Measurements from ENCODE around the gene C9orf43. TPM values are rescaled to one million over a fixed set of nuclear protein-coding genes. Genes with fewer than 3 reads are reported as not detected.

Gene C9orf43
- total RNA-seq, 4 donors from 2014 or later = 0.59 to 1.3 TPM; not detected in 2

DNA sequence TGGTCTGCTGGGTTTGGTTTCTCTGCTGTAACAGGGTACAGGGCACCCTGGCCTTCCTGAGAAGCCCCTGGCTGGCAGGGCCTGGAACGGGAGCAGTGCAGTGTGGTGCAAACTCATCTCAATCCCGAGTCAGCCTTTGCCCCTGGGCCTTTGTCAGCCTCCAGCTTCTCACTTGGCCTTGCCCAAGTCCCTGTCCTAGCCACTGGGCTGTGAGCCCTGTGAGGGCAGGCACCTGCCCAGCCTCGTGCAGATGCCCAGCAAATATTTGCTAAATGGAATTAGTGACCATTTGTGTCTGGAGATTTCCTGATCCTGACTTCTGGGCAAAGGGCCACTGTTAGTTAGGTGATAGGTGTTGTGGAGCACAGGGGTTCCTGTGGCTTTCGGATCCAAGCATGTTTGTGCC is 66.0 kb downstream of the C9orf43 start:
- H3K9me3 ChIP-seq = no peaks in the 10 kb centered on the region
- H3K4me3 ChIP-seq = no peak overlapping the region
- no peaks in the 10 kb centered on the region for H3K27me3 ChIP-seq
- H3K27ac ChIP-seq = no peak overlapping the region
- 78 to 100% methylated on average over 3 to 4 of the region's 4 CpGs for WGBS, 2 donors
- no peaks in the 10 kb centered on the region for H3K4me1 ChIP-seq
- no peaks in the 10 kb centered on the region for H3K36me3 ChIP-seq
- no peak for DNase-seq (ENCODE audit: low spot score in 2 of 2)
- TF ChIP-seq POLR2A (IDR thresholded peaks at IDR 0.05) (no peak), EP300 (IDR thresholded peaks at IDR 0.05) (no peak)

DNA sequence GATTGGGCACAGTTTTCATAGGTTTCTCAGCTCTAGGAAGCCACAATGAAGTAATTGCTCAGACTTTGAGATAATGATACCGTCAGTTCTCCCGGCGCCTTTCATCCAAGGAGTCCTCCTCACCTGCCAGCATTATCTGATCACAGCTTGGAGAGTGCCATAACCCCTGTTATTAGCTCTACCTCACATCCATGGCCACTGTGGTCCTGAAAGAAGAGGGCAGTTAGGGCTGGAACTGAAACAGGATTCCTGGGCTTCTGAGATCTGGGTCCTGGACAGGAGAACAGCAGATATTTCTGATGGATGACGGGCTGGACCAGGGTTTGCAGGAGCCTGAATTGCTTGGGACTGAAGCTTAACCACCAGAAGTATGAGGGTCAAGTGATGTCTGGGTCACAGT is 66.5 kb downstream of the C9orf43 start:
- no peaks in the 10 kb centered on the region for H3K9me3 ChIP-seq
- no peaks in the 10 kb centered on the region for H3K27me3 ChIP-seq
- no peak overlapping the region for H3K4me3 ChIP-seq
- TF ChIP-seq EP300 (IDR thresholded peaks at IDR 0.05) = no peak
- TF ChIP-seq, protein P1, sequence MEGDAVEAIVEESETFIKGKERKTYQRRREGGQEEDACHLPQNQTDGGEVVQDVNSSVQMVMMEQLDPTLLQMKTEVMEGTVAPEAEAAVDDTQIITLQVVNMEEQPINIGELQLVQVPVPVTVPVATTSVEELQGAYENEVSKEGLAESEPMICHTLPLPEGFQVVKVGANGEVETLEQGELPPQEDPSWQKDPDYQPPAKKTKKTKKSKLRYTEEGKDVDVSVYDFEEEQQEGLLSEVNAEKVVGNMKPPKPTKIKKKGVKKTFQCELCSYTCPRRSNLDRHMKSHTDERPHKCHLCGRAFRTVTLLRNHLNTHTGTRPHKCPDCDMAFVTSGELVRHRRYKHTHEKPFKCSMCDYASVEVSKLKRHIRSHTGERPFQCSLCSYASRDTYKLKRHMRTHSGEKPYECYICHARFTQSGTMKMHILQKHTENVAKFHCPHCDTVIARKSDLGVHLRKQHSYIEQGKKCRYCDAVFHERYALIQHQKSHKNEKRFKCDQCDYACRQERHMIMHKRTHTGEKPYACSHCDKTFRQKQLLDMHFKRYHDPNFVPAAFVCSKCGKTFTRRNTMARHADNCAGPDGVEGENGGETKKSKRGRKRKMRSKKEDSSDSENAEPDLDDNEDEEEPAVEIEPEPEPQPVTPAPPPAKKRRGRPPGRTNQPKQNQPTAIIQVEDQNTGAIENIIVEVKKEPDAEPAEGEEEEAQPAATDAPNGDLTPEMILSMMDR (IDR thresholded peaks at IDR 0.05) = no peak
- no peak for TF ChIP-seq POLR2A (IDR thresholded peaks at IDR 0.05)
- H3K27ac ChIP-seq = no peak overlapping the region
- H3K36me3 ChIP-seq = no peaks in the 10 kb centered on the region
- DNase-seq (ENCODE audit: low spot score in 2 of 2) = no peak
- 90 to 98% methylated on average over 4 of the region's 4 CpGs for WGBS, 2 donors
- no peaks in the 10 kb centered on the region for H3K4me1 ChIP-seq

DNA sequence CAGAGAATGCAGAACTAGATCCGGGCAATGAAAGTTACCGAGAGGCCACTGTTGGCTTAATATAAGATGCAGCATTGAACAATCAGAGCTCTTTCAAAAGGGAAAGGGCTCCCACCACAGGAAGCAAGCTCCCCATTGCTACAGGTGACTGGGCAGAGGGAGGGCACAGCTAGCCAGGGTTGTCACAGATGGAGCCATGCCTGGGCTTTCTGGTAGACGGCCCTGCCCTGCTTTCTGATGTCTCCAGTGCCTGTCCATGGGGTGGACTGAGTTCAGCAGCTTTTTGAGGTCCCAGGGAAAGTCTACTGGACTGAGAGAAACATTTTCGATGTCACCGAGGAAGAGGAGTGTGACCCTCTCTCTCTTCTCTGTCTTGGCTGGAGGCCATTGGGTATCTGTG is 67.1 kb downstream of the C9orf43 start:
- WGBS, 2 donors = 86 to 88% methylated on average over 5 of the region's 5 CpGs
- H3K4me3 ChIP-seq = no peak overlapping the region
- no peaks in the 10 kb centered on the region for H3K27me3 ChIP-seq
- DNase-seq (ENCODE audit: low spot score in 2 of 2) = no peak
- no peaks in the 10 kb centered on the region for H3K36me3 ChIP-seq
- H3K4me1 ChIP-seq = no peaks in the 10 kb centered on the region
- TF ChIP-seq POLR2A (IDR thresholded peaks at IDR 0.05) = no peak
- TF ChIP-seq EP300 (IDR thresholded peaks at IDR 0.05) = no peak
- TF ChIP-seq, protein P1 (IDR thresholded peaks at IDR 0.05) = no peak
- H3K27ac ChIP-seq = no peak overlapping the region
- no peaks in the 10 kb centered on the region for H3K9me3 ChIP-seq

DNA sequence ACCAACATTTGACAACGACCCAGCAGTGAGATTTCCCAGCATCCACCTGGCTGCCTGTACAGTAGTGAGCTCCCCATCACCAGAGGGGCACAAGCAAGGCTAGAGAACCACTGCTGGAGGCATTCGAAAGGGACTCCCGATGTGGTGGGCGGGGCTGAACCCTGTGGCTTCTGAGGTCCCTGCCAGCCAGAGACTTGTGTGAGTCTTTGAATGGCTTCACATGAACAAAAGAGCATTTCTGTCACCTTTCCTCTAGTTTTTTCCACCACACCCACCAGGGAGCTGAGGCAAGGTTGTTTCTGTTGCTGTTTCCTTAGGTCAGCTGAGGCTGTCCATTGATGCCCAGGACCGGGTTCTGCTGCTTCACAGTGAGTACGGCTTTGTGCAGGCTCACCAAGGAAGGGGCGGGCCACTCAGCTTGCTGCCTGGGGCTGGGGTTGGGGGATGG is 68.7 kb downstream of the C9orf43 start:
- TF ChIP-seq EP300 (IDR thresholded peaks at IDR 0.05) (no peak), POLR2A (IDR thresholded peaks at IDR 0.05) (no peak)
- TF ChIP-seq, protein P1 (IDR thresholded peaks at IDR 0.05) = no peak
- no peaks in the 10 kb centered on the region for H3K36me3 ChIP-seq
- no peak overlapping the region for H3K4me3 ChIP-seq
- no peak for DNase-seq (ENCODE audit: low spot score in 2 of 2)
- H3K27me3 ChIP-seq = no peaks in the 10 kb centered on the region
- H3K27ac ChIP-seq = no peak overlapping the region
- WGBS, 2 donors = 60 to 73% methylated on average over 6 to 7 of the region's 7 CpGs
- H3K9me3 ChIP-seq = no peaks in the 10 kb centered on the region
- H3K4me1 ChIP-seq = peaks cover 0 to 6% (median 3%) of the 10 kb centered on the region in 4 donors

Other genes starting within 250 kb of the C9orf43 start
- 10 to 100 TPM; 25.7 to 43.8 (median 29.2) TPM for gene FKBP15, start 189.5 kb upstream of the C9orf43 start, total RNA-seq
- 10 to 100 TPM in 2 of 4 donors, 1 to 10 TPM in 2; 6.5 to 12.9 (median 10.6) TPM for gene SLC31A1, start 189.2 kb upstream of the C9orf43 start, total RNA-seq
- gene CDC26, start 135.2 kb upstream of the C9orf43 start, total RNA-seq = 10 to 100 TPM; 16.3 to 39.1 (median 26.8) TPM
- 10 to 100 TPM in 2 of 4 donors, 1 to 10 TPM in 2; 9.0 to 14.4 (median 10.9) TPM for gene PRPF4, start 135.1 kb upstream of the C9orf43 start, total RNA-seq
- gene RNF183, start 107.4 kb upstream of the C9orf43 start, total RNA-seq = under 1 TPM in 1 of 4 donors, not detected in 3; 0.20 TPM
- 1 to 10 TPM in 3 of 4 donors, under 1 TPM in 1; 0.60 to 2.8 (median 1.4) TPM for gene WDR31, start 70.5 kb upstream of the C9orf43 start, total RNA-seq
- gene BSPRY, start 61.2 kb upstream of the C9orf43 start, total RNA-seq = under 1 TPM in 3 of 4 donors, not detected in 1; 0.21 to 0.59 (median 0.30) TPM
- 10 to 100 TPM; 19.7 to 53.5 (median 25.7) TPM for gene HDHD3, start 33.8 kb upstream of the C9orf43 start, total RNA-seq
- gene ALAD, start 9.5 kb upstream of the C9orf43 start, total RNA-seq = 10 to 100 TPM; 36.3 to 80.4 (median 46.8) TPM
- gene POLE3, start 72 bp upstream of the C9orf43 start, total RNA-seq = 10 to 100 TPM; 22.2 to 28.4 (median 26.0) TPM
- 10 to 100 TPM; 18.0 to 45.9 (median 35.2) TPM for gene RGS3, start 53.0 kb downstream of the C9orf43 start, total RNA-seq

Data from tibial nerve (tissue), 4 donors.